HFF-Myc (cell line): Measurements from ENCODE around the gene TRIM28.

Source experiments
- DNase-seq: peaks from one replicate; pipeline ENCODE4 v3.0.0-alpha.2; 2011; ENCODE audit warnings: low read depth; ENCODE audit errors: extremely low read depth
- H3K4me3 ChIP-seq: replicated peaks from 2 replicates; pipeline ENCODE4 v1.5.1; 2011; ENCODE audit warnings: low read depth, mild to moderate bottlenecking, control low read depth, low read length
- CTCF ChIP-seq: IDR thresholded peaks from 2 replicates; pipeline ENCODE4 v1.5.1; 2012; ENCODE audit warnings: mild to moderate bottlenecking, low read depth, low read length, control low read depth; ENCODE audit errors: missing control alignments

TRIM28 gene

GRCh38 chr19:58515259-58515658 is 28.6 kb upstream of the TRIM28 start:
- no peak for TF ChIP-seq CTCF
- H3K4me3 ChIP-seq: no peak overlapping the region
- no peak for DNase-seq

DNA sequence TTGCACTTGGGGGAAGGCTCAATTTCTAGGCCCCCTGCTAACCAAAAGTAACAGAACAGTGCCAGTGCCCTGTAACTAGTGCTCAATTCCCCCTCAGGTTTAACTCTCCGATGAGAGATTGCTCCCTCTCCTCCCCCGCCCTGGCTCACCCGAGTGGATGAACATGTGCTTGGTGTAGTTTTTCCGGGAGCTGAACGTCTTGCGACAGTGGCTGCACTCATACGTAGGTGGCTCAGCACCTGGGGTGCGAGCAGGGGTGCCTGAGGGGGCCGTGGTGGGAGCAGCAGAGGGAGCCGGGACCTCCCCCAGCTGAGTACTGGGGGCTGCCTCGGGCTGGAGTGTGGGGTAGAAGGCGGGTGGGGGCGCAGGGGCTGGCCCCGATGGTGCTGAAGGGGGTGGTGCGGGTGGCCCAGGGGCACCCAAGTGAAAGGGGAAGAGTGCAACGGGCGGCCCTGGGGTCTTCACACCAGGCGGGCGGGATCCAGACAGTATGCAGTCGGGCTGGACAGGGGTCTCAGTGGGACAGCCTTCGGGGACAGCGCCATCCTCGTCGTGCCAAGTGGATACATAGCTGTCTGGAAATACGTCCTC is 27.5 kb upstream of the TRIM28 start:
- TF ChIP-seq CTCF: no peak
- no peak for DNase-seq
- H3K4me3 ChIP-seq: no peak overlapping the region

DNA sequence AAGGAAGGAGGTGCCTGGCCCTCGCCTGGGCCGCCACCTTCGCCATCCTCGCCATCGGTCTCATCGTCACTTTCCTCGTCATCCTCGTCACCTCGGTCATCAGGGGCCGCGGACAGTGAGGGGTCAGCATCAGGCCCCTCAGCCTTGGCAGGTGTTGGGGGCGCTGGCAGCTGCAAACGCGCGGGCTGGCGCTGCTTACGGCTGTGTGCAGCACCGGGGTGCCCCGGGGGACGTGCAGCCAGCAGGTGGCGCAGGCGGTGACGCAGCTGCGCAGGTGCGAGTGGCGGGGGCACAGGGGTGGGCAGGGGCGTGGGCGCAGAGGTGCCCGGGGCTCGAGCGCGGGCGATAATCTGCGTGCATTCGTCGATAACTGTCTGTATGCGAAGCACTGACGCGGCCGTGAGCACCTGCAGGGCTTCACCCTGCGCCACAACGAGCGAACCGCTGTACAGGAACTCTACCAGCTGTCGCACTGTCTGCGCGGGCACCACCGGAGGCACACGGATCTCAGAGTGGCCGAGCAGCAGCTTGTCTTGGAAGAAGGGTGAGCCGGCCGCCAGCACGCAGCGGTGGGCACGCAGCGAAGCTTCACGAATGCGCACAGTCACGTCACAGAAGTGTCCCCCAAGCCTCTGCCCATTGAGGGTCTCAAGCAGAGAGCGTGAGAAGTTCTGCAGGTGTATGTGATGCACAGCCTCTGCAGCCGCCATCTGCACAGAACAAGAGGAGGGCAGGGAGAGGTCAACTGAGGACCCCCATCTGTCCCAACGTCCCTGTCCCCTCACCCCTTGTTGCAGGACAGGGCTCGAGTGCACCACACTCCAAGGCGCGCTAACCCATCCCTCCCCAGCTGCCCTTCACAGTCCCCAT is 26.7 kb upstream of the TRIM28 start:
- no peak overlapping the region for H3K4me3 ChIP-seq
- DNase-seq: no peak
- no peak for TF ChIP-seq CTCF

- peak overlapping the region; percentile 84 for H3K4me3 ChIP-seq
- TF ChIP-seq CTCF: no peak
- no peak for DNase-seq
Observed at GRCh38 chr19:58518256-58519086, 25.4 kb upstream of the TRIM28 start.

GRCh38 chr19:58519087-58519354 is 24.8 kb upstream of the TRIM28 start:
- TF ChIP-seq CTCF: peak; percentile 83
- H3K4me3 ChIP-seq: peak overlapping the region; percentile 84
- DNase-seq: peak; percentile 30

- peak; percentile 67 for TF ChIP-seq CTCF
- peak; percentile 88 for DNase-seq
- H3K4me3 ChIP-seq: peak within 1 kb of the TSS; percentile 84
Observed at GRCh38 chr19:58519355-58520256, 24.3 kb upstream of the TRIM28 start, which contains the start of gene ZBTB45. Gene ZBTB45, minus strand, starts transcription at chr19:58519810. Its CDS starts 2,137 bp downstream, at chr19:58517673.
